Activated CD4-positive, alpha-beta T cell treated with anti-CD3 and anti-CD28 coated beads for 1 hour (primary cell): ENCODE data around the gene IDH2.

Source experiments
- DNase-seq: peaks from one replicate; pipeline ENCODE4 v3.0.0-alpha.2; 2020

IDH2 gene

DNA sequence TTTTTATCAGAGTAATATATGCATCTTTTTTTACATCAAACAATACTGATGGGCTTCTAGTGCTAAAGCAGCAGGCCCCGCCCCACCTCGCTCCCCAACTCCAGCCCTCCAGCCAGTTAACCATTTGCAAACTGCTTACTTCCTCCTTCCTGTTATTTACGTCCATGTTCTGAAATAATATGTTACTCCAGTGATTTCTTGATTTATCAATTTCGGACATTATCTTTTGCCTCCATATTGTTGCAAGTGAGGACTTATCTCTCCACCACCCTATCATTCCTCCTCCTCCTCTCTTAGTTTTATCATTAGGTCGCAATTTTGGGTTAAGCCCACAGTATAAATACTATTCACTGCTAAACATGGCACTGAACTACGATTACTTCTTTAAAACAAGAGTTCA lies 61.6 kb downstream of the IDH2 start:
- DNase-seq, result no peak

DNA sequence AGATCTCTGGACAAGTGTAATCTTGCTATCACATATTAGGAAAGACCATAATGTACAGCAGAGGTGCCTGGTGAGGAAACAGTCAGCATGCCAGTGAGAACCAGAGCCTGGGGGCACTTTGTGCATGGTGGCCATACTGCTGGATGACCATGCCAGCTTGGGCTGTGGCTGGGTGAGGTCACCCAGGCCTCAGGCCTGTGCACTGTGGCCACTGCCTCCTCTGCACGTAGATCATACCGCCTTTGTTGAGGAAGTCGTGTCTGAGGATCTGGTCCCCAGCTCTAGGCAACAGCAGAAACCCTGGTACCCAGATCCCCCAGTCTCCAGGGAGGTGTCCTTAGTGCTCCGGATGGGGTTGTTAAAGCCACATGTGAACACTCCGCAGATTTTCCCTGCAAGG lies 62.3 kb downstream of the IDH2 start:
- no peak for DNase-seq

DNA sequence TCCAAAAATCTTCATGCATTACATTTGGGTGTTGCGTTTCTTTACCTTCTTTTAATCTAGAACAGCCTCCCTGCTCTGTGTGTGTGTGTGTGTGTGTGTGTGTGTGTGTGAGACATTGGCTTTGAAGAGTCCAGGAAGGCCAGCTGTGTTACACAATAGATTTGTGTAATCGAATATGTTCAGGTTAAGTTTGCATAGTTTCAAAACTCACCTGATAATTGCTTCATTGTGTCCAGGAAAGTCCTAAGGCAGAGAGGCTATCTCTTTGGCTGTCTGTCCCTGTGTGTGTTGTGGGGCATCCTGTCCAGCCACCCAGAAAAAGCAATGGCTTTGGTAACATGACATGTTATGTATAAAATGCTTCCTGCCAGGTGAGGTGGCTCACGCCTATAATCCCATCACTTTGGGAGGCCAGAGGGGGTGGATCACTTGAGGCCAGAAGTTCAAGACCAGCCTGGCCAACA lies 63.6 kb downstream of the IDH2 start:
- DNase-seq, result no peak

DNA sequence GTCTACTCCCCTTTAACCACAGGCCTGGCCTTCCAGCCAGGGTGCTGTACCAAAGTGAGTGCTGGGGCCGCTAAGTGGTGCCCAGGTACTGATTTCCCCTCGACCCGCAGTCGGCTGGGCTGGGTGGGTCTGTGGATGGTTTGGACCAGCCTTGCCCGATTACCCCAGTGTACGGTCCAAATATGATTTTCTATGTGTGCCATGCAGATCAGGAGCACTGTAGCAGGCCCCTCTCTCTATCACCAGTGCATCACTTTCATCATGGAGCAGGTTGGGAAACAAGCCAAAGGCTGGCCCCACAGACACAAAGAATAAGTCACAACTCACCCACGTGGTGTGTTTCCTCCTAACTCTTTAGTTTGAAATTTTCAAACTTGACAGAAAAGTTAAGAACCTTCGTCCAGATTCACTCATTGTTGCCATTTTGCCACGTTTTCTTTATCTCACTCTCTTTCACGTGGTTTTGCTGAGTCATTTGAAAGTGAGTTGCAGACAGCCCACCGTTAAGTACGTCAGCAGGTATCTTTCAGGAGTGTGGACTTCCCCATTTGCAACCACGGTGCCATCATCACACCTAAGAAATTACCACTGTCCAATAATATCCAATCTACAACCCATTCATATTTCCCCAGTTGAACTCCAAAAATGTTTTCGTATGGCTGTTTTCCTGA lies 64.2 kb downstream of the IDH2 start:
- no peak for DNase-seq

DNA sequence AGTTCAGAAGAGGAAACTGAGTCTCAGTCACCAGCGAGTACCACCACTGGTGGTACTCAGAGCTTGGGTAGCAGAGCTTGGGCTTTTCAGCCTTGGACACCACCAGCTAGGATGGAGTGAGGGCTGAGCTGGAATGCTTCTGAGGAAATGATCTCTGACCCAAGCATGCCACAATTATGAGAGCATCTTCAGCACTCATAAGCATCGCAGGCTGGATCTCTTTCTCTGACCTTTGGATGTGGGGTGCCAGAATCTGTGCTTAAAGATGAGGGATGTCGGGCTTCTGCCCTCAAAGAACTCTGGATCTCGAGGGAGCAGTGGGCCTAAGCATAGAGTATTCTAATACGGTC lies 64.8 kb downstream of the IDH2 start:
- no peak for DNase-seq

DNA sequence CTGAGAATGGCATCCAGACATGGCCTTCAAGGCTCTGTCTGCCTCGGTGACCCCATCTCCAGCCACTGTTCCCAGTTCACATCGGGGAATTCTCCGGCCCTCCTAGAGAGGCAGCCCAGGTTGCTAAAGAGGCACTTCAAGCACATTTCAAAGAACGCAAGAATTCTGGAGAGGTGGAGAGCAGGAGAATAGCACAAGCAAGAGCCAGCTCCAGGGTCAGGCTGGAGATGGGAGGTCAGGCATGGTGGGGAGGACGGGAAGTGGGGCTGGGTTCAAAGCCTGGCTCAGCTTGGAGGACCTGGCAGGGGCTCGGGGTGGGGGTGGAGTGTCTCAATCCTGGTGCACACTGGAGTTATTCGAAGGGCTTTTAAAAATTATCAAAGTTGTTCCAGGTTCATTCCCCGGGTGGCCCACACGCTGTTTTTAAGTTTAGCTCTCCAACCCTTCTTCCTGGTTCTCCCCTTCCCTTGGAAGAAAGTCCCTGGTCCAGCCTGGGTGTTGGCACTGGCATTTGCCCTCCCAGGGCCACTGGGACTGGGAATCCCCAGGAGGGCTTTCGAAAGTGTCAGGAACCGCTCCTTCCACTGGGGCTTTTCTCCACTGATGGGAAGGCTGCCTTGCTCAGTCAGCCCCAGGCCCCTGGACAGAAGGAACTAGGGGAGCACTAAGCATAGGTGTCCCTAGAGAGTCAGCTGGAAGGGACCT lies 65.3 kb downstream of the IDH2 start:
- no peak for DNase-seq

DNA sequence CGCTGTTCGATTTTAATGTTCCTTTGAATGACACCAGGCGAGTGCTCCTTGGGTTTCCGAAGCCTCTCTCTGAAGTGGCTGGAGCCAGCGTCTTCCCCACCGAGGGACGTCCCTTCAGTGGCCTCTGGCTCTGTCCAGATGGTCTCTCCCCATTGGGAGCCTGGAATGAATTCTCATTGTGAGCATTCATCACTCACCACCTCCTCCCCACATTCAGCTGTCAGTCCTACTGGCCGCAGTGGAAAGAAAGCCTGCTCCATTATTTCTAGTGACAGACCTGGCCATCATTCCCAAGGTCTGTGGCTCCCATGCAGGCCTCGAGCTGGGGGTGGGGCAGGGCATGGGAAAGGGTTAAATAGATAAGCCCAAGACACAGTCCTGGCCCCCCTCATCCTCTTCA lies 65.9 kb downstream of the IDH2 start:
- DNase-seq, result no peak

DNA sequence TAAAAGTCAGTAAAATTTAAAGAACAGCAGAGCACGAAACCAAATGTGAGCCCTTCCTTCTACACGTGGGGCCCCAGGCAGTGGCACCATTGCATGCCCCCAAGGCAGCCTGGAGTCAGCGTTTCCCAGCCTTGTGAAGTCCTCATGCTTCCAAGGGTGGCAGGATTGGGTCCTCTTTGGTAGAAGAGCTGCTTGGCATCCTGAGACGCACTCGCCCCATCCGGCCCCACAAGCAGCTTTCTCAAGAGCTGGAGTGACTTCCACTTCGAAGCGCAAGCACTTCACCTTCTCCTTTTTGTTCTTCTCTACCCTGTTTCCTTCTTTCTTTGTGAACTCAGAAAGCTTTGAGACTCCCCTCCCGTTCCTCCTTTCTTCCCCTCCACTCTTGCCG lies 66.4 kb downstream of the IDH2 start:
- DNase-seq, result no peak

DNA sequence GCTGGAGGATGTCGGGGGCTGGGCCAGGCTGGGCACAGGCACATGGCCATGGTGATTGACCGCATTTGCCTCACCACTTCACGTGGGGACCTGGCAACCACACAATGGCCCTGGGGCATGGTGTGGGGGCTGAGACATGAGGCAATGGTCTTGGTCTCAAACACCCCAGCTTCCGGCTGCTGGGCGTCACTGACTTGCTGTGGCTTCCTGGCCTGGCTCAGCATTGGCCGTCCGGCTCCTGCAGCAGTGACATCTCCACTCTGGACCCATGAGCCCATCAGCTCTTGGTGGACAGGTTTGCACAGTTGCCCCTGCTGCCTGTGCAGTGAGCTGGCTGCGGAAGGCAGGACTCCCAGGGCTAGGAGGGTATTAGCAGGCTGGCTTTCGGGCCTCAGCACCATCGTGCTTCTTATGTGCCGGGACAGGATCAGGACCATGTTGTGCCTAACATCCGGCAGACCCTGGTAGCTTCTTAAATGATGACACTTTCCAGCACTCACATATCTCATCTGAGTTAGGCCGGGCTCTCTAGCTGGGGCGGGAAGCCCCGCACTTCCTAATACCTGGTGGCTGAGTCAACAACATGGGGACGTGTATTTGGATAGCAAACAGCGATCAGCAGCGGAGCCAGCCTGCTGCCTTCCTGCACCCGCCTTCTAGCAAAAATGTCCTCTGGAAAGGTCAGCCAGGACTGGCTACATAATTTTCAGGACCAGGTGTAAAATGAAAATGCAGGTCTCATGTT lies 67.0 kb downstream of the IDH2 start:
- no peak for DNase-seq

DNA sequence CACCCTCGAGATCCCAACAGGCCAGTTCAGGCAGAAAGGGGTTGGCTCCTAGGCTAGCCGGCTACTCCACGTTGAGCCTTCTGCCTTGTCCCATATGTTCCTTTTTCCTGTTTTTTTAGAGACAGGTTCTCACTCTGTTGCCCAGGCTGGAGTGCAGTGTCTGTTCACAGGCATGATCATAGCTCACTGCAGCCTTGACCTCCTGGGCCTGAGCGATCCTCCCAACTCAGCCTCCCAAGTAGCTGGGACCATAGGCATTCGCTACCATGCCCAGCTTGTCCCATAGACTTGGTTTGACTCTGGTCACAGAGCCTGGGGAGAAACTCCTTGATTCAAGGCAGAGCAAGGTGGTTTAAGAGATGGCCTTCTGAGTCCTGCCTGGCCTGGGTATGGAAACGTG lies 68.8 kb downstream of the IDH2 start:
- no peak for DNase-seq
